ENCODE results near the gene ATP1B4.

DNA sequence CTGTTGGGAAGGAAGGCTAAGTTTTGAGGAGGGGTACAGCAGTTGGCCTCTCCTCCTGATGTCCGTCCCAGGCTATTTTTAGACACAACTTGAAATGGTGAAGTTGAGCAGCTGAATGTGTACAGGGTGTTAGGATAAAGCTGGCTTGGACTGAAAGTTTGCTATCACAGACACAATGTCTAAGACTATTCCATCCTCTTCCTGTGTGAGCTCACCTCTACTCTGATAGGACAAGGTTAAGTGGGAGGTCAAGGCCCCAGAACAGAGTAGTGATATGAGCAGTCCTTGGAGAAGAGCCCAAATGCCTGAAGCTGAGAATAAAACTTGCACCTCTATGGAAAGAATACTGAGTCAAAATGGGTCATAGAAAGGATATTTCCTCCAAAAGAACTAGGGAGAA is 4.1 kb downstream of the ATP1B4 start:
- TF ChIP-seq CTCF (conservative IDR thresholded peaks at IDR 0.05; ENCODE audit: low read length), result no peak
- no peak for TF ChIP-seq EZH2phosphoT487 (IDR thresholded peaks at IDR 0.05; ENCODE audit: borderline replicate concordance)
